GM12878 (cell line): Measurements from ENCODE around the gene HSF2BP.

Experiments used
- CHD2 ChIP-seq: IDR thresholded peaks from 2 replicates; pipeline ENCODE4 v1.6.1; 2011; ENCODE audit warnings: low read depth, low read length, improper control_type of control experiment, borderline replicate concordance
- CREB1 ChIP-seq: IDR thresholded peaks from 2 replicates; pipeline ENCODE4 v1.6.1; 2012; ENCODE audit warnings: low read depth, mild to moderate bottlenecking, inconsistent platforms
- NRF1 ChIP-seq: conservative IDR thresholded peaks from 2 replicates; pipeline ENCODE4 v1.6.1; 2011; ENCODE audit warnings: mild to moderate bottlenecking, low read depth, low read length, improper control_type of control experiment

DNA sequence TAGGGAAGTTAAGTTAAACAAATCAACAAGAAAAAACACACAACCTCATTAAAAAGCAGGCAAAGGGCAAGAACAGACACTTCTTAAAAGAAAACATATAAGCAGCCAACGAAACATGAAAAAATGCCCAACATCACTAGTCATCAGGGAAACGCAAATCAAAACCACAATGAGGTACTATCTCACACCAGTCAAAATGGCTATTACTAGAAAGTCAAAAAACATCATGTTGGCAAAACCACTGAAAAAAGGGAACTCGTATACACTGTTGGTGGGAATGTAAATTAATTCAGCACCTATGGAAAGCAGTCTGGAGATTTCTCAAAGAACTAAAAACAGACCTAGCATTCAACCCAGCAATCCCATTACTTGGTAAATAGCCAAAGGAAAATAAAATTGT is 51.1 kb downstream of the HSF2BP start:
- TF ChIP-seq CHD2 (no peak), CREB1 (no peak), NRF1 (no peak)
